MV-4-11 (cell line): ENCODE data around the gene MFSD2B.
A peak's percentile ranks its signal among the peaks of the same experiment; 100 is the strongest.
"Not testable (repeated sequence)": the region's sequence is repeated elsewhere in the genome, so short reads cannot be mapped to it uniquely, and the experiment has no call there.

ENCODE experiments used
- DNase-seq: peaks from one replicate; lab custom pipeline; 2025; lab: John Stamatoyannopoulos, UW

Gene MFSD2B

DNA sequence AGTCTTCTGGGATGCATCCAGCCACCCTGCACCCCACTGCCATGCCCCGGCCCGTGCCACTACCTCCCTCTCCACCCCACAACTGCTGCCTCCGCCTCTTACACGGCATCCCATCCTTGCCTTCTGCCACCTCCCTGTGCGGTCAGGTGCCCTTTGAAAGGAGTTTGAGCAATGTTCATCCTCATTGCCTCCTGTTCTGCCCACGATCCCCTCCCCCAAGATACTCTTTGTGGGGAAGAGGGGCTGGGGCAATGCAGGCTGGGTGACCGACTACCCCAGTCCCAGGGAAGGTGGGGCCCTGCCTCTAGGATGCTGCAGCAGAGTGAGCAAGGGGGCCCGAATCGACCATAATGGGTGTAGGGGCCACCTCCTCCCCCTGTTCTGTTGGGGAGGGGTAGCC lies 8.4 kb downstream of the MFSD2B start:
- no peak for DNase-seq

DNA sequence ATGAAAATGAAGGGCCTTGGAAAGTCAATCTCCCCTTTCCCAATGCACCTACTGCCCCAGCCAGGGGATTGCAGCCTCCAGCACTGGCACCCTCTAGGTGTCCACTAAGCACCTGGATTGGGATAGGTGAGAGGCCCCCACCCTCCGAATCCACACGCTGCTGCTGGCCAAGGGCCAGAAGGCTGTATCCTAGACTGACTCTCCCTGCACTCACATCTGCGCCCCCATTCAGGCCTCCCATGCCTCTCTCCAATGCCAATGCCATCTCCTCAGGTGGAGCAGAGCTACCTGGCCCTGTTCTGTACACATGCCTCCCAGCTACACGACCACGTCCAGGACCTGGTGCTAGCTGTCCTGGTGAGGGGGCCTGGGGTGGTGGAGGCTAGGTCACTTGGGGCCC lies 9.8 kb downstream of the MFSD2B start:
- DNase-seq = no peak

GRCh38 chr2:24020244-24020643 lies 10.4 kb downstream of the MFSD2B start:
- DNase-seq = no peak

DNA sequence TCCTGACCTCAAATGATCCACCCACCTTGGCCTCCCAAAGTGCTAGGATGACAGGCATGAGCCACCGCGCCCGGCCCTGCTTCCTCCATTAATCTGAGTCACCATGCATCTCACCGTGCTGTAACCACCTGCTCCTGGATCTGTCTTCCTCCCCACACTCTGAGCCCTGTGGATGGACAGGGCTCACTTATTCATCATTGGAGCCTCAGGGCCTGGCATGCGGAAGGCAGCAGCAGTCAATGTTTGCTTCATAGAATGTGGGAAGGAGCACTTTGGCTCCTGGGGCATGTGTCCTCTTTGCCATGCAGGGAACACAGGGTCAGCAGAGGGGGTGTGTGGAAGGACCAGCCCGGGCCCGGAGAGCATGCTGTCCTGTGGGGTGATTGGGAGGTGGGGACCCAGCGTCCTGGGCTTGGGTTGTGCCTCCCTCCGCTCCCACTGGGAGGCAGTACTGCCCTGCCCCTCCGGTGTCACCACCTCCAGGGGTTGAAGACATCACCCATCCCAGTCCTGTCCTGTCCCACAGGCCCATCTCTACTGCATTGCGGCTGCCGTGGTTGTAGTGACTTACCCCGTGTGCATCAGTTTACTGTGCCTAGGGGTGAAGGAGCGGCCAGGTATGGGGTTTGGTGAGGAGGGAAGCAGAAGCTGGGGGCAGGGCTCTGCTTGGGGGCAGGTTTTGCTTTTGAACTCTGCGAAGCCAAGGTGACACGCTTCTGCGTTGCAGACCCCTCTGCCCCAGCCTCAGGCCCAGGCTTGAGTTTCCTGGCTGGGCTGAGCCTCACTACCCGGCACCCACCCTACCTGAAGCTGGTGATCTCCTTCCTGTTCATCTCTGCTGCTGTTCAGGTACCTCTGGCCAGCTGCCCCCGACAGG lies 11.5 kb downstream of the MFSD2B start:
- no peak for DNase-seq

DNA sequence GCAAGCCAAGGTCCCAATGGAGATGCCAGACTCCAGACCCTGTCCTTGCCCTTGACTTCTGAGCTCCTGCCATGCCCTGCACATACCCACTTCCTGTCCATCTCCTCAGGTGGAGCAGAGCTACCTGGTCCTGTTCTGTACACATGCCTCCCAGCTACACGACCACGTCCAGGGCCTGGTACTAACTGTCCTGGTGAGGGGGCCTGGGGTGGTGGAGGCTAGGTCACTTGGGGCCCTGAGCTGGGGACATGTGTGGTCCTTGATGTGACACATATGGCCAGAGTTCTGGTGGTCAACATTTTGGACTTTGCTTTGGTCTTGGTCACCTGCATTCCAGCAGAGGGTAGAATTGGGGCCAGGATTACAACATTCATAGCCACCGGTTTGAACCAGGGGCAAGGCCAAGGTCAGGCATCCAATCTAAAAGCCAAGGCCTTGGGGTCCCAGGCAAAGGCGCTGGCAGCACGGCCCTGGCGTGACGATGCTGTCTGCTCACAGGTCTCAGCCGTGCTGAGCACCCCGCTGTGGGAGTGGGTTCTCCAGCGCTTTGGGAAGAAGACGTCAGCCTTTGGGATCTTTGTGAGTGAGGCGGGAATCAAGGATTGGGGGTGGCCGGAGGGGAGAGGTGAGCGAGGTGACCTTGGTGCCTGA lies 12.6 kb downstream of the MFSD2B start:
- DNase-seq = no peak

DNA sequence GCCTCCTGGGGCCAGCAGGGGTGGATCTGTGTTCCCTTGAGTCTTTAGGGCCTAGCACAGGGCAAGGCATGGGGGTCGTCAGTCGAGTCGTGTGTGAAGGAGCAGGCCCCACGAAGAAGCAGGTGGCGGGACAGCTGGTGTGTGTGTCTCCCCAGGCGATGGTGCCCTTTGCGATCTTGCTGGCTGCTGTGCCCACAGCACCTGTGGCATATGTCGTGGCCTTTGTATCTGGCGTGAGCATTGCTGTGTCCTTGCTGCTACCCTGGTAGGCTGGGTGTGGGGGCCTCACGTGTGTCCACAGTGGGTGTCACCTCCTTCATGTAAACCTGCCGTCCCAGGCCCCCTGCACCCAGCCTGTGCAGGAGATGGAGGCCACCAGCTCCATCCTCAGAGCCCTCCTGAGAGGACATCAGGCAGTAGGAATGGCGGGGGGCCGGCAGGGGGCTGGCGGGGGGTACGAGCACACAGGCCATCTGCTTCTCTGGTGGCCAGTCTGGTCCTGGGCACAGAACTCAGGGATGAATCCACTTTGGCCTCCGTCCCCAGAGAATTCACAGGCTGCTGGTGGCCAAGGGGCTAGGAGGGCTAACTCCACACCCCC lies 13.2 kb downstream of the MFSD2B start:
- no peak for DNase-seq

DNA sequence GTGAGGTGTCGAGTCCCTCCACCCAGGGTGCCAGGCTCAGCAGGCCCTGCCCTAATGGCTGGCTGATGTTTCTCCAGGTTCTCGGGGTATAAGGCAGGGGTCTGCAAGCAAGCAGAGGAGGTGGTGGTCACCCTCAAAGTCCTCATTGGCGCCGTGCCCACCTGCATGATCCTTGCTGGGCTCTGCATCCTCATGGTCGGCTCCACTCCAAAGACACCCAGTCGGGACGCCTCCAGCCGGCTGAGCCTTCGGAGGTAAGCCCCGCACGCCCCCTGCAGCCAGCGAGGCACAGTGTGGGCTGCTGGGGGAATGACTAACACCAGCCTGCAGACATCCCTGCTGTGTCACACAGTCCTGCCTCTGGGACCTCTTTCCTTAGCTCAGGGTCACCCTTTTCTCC lies 14.1 kb downstream of the MFSD2B start:
- no peak for DNase-seq

- DNase-seq = no peak
These were observed 15.2 kb downstream of the MFSD2B start for GRCh38 chr2:24024996-24025663.

DNA sequence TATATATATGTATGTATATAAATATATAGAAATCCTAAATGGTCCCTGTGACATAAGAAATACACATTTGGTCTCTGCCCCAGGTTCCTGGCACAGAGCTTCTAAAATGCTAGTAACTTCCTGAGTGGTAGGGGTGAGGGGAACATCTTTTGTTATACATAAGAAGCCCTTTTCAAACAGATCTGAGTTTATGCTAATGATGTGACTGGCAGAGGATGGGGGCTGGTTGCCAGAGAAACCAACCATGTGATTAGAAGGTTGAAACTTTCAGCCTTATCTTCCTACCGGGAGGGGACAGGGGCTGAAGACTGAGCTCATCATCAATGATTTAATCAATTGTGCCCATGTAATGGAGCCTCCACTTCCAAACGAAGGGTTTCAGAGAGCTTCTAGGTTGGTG lies 16.3 kb downstream of the MFSD2B start:
- no peak for DNase-seq

DNA sequence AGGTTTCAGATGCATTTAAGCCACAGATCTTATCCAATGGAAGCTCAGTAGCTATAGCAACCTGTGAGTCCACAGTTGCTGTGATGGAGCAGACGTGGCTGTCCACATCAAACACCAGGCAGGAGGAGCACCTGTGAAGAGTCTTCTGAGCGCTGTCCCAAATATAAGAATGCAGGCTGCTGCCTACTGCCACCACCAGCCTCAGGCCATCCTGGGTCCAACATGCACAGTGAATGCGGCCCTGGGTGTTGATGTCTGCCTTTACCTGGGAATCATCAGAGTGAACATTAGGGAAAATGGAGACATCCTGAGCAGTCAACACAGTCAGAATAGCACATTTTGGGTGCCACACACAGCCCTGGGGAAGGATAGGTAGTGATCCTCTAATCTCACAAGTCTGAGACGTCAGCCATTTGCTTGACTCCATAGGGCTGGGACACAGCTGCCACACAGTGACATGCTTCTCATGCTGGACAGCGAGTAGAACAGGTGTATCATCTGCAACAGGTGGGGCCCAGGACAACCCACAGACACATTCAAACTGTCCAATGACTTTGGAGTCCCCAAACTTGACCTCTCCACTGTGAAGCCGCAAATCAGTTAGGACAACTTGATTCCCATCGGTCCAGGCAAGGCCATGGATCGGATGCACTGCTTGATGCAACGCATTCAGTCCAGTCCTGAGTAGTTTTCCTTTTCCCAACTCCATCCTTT lies 29.1 kb downstream of the MFSD2B start:
- no peak for DNase-seq

GRCh38 chr2:24040511-24040910 lies 30.6 kb downstream of the MFSD2B start:
- DNase-seq = no peak

DNA sequence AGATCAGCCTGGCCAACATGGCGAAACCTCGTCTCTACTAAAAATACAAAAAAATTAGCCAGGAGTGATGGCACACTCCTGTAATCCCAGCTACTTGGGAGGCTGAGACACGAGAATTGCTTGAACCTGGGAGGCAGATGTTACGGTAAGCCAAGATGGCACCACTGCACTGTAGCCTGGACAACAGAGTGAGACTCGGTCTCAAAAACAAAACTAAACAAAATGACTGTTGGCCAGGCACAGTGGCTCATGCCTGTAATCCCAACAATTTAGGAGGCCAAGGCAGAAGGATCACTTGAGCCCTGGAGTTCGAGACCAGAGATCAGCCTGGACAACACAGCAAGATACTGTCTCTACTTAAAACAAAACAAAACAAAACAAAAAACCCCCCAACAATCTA lies 33.2 kb downstream of the MFSD2B start:
- not testable (repeated sequence) for DNase-seq

DNA sequence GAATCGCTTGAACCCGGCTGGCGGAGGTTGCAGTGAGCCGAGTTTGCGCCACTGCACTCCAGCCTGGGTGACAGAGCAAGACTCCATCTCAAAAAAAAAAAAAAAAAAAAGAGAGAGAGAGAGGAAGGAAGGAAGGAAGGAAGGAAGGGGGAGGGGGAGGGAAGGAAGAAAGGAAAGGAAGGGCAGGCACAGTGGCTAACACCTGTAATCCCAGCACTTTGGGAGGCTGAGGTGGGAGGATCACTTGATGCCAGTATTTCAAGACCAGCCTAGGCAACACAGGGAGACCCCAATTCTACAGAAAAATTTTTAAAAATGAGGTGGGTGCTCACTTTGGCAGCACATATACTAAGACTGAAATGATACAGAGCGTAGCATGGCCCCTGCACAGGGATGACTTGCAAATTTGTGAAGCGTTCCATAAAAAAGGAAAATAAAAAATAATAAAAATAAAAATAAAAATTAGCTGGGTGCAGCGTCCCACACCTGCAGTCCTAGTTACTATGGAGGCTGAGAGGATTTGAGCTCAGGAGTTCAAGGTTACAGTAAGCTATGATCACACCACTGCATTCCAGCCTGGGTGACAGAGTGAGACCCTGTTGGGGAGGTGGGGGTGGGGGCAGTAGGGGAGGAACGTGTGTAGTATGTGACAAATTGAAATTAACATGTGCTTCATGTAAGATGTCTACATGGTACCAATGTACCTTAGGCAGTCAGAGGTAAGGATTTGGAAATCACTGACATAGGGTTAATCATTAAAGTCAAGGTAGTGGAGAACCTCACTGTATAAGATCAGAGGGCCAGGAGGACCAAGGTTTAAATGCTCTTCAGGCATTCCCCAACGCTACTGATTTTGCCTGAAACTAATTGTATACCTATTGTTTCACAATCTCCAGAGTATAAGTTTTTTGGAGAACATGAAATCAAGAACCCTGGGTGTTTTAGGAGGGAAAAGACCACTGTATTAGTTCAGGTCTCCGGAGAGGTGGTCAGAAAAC lies 35.9 kb downstream of the MFSD2B start:
- DNase-seq = no peak

DNA sequence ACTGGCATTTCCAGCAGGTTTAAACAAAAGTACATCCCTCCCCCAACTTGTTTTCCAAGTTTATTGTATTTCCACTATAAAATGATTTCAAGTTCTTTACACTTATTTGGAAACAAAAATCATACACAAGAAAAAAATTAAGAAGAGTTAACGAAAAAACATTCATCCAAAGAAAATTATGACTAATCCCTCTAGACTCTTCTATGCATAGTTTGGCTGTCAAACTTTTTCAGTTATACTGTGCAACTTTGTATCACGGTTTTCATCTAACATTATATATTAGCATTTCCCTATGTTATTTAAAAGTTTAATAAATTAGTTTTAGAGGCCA lies 36.7 kb downstream of the MFSD2B start:
- DNase-seq = no peak

DNA sequence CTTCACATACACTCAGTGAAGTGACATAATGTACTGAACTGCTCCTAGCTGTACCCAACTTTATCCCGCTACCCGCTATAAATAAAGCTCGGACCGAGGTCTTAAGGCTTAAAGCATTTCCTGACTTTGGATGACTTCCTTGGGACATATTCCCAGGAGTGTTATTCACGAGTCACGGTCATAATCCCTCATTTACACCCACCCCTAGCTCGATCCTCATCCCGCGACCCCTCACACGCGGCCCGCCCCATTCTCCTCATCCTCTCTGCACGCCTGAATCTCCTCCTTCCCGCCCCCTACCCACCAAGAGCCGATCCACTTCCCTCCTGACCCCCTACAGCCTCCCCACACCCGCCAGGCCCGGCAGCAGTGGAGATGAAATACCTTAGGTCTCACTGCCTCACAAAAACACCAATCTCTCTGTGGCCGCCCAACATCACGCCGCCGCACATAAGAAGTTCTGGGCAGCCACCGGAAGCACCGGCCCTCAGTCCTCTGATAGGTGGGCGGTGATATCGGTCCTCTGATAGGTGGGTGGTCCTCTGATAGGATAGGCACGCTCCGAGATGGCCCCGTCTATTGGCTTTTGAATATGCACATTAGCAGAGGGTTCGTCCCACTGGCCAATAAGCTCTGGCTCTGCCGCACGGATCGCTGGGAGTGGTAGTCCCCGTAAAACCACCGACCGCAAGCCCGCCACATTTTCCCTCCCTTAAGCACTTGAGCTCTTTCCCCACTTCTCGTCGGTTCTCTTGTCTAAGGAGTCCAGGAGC lies 37.2 kb downstream of the MFSD2B start, which contains the start of gene WDCP:
WDCP (minus strand) TSS at position 462 of the 773 bp plus-strand sequence. CDS start 7,897 bp downstream, outside the sequence.
- peak; percentile 100 for DNase-seq

GRCh38 chr2:24047703-24048033 lies 37.8 kb downstream of the MFSD2B start:
- DNase-seq = no peak

GRCh38 chr2:24048769-24049484 lies 39.0 kb downstream of the MFSD2B start:
- DNase-seq = no peak

DNA sequence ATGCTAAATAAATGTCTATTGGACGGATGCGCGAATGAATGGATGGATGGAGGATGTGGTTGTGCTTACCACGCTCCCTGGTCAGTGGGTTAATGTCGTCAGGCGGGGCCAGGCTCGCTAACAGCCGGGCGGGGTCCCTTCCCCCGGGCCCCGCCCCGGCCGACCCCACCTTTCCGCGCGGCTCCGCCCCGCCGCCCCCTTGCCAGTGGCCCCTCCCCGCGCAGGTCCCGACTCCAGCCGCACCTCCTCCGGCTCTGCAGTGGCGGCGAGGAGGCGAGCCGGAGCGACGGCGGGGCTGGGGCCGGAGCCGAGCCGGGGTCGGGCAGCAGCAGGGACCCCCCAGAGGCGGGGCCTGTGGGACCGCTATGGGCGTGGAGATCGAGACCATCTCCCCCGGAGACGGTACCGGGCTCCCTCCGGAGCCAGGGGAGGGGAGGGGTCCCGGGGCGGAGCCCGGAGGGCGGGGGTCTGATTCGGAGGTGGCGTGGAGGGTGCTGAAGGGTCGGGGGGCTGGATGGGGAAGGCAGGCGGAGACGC lies 39.7 kb downstream of the MFSD2B start, which contains the start of gene FKBP1B:
FKBP1B (plus strand) TSS at position 257 of the 537 bp plus-strand sequence; CDS start at position 366, 109 bp downstream.
- no peak for DNase-seq
